HG02938 (cell line): ENCODE measurements around the gene VPS13C.

Experiments
- ATAC-seq: cut with Tn5 transposase; IDR thresholded peaks from one replicate; pipeline ENCODE4 v1.9.1; 2021; ENCODE audit warnings: mild to moderate bottlenecking, moderate library complexity; ENCODE audit not compliant: unreplicated experiment

The VPS13C gene, protein sequence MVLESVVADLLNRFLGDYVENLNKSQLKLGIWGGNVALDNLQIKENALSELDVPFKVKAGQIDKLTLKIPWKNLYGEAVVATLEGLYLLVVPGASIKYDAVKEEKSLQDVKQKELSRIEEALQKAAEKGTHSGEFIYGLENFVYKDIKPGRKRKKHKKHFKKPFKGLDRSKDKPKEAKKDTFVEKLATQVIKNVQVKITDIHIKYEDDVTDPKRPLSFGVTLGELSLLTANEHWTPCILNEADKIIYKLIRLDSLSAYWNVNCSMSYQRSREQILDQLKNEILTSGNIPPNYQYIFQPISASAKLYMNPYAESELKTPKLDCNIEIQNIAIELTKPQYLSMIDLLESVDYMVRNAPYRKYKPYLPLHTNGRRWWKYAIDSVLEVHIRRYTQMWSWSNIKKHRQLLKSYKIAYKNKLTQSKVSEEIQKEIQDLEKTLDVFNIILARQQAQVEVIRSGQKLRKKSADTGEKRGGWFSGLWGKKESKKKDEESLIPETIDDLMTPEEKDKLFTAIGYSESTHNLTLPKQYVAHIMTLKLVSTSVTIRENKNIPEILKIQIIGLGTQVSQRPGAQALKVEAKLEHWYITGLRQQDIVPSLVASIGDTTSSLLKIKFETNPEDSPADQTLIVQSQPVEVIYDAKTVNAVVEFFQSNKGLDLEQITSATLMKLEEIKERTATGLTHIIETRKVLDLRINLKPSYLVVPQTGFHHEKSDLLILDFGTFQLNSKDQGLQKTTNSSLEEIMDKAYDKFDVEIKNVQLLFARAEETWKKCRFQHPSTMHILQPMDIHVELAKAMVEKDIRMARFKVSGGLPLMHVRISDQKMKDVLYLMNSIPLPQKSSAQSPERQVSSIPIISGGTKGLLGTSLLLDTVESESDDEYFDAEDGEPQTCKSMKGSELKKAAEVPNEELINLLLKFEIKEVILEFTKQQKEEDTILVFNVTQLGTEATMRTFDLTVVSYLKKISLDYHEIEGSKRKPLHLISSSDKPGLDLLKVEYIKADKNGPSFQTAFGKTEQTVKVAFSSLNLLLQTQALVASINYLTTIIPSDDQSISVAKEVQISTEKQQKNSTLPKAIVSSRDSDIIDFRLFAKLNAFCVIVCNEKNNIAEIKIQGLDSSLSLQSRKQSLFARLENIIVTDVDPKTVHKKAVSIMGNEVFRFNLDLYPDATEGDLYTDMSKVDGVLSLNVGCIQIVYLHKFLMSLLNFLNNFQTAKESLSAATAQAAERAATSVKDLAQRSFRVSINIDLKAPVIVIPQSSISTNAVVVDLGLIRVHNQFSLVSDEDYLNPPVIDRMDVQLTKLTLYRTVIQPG (N-terminal part only)

GRCh38 chr15:62060113-62060895, at the start of gene VPS13C:
Gene VPS13C, minus strand, starts transcription at chr15:62060447. Its CDS starts 73 bp downstream, at chr15:62060374.
- peak; percentile 79 for ATAC-seq

DNA sequence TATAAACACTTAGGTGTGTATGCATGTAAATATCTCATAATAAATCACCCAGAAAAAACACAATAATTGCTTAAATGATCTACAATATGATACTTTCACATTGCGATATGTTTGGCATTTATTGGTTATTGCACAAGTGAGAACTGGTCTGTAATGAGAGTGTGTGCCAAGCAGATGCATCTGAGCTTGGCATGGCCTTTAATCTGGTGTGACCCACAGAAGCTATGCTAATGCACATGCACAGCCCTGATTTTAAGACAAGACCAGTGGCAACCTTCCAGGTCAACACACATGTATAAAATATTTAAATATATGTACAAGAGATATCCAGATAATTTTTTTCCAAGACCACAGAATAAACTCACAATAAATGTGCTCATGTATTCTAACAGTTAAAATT, 49.2 kb upstream of the VPS13C start:
- ATAC-seq = no peak

DNA sequence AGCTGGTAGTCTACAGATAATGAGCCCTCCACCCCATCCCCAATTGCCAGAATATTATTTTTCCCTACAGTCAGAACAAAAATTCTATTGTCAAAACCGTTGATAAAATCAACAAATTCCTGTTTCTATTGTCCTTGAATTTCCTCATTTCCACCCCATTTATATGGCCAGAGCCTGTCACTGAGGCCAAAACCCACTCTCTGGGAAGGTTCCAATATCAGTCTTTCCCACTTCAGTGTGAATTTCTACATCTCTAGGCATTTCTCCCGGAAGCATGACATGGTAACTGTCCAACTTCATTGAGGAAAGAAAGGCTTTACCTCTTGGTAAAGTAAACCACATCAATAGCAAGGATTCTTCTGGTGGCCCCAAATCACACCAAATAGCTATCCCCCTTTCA, 48.2 kb upstream of the VPS13C start:
- no peak for ATAC-seq

GRCh38 chr15:62107571-62108121, 47.4 kb upstream of the VPS13C start:
- no peak for ATAC-seq

GRCh38 chr15:62106096-62106495, 45.8 kb upstream of the VPS13C start:
- no peak for ATAC-seq

GRCh38 chr15:62105266-62105665, 45.0 kb upstream of the VPS13C start:
- ATAC-seq = no peak

- ATAC-seq = no peak
Measured at GRCh38 chr15:62104846-62105245, 44.6 kb upstream of the VPS13C start.

- ATAC-seq = no peak
Measured at GRCh38 chr15:62104401-62104800, 44.2 kb upstream of the VPS13C start.

DNA sequence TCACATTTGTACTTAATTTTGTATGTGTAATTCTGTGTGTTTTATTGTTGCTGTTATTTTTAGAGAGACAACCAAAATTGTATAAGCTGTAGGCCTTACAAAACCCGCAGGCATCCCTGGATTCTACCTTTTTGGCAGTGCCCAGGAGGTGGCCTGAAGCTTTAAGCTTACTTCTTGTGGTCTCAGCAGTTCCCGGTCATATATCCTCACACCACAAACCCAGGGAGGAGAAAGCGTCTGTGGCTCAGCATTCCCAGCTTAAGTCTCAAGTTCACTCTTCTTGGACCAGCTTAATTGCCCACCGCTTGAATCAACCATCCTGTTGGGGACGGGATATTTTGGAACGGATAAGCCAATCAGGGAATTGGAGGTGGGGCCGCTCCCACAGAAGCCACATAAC, 43.2 kb upstream of the VPS13C start:
- ATAC-seq = no peak

GRCh38 chr15:62099094-62099601, 38.9 kb upstream of the VPS13C start:
- ATAC-seq = no peak

DNA sequence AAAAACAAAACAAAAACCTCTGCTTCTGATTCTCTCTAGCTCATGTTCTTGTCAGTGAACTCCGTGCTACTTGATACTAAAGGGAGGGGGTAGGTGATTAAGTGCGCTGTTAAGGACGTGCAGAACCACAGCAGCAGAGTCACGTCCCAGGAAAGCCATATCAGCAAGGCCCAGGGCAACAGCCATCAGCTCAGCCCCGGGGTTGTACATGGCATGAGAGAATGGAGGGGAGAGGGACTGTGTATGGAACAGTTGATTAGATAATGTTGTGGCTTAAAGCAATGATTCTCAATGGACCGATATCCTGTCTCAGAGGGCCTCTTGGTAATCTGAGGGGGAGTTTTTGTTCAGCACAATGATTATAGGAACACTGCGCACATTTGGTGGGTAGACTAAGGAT, 34.1 kb upstream of the VPS13C start:
- ATAC-seq = no peak

DNA sequence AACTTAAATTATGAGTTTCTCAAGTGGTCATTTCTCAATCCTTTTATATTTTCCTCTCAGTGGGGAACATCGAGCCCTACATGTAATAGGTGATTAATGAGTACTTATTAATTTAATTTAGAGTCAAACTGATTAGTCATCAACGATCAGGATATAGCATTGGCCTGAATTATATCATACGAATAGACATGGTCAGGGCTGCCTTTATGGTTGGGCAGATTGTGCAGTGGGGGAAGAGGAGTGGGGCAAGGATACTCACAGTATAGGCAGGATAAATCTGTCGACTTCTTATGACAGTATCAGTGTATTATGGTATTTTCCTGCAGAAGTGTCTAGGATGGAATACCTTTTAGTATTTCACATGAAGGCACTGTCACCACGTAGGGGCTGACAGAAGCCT, 33.6 kb upstream of the VPS13C start:
- ATAC-seq = no peak

DNA sequence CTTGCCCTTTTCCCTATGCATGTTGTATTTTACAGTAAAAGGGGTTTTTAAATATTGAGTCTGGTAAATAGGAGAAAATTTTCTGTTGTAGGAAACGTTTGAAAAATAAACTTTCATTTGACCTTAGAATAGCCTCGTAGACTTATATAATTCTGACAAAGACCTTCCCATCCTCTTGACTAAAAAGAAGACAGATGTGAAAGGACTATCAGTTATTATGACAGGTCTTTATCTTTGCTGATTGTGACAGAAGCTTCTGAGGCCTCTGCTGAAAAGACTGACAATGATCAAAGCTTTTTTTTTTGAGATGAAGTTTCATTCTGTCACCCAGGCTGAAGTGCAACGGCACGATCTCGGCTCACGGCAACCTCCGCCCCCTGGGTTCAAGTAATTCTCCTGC, 30.7 kb upstream of the VPS13C start:
- no peak for ATAC-seq

GRCh38 chr15:62089616-62090015, 29.4 kb upstream of the VPS13C start:
- ATAC-seq = no peak

GRCh38 chr15:62088353-62088693, 28.1 kb upstream of the VPS13C start:
- ATAC-seq = no peak

- ATAC-seq = no peak
Measured at GRCh38 chr15:62087671-62088352, 27.6 kb upstream of the VPS13C start.

DNA sequence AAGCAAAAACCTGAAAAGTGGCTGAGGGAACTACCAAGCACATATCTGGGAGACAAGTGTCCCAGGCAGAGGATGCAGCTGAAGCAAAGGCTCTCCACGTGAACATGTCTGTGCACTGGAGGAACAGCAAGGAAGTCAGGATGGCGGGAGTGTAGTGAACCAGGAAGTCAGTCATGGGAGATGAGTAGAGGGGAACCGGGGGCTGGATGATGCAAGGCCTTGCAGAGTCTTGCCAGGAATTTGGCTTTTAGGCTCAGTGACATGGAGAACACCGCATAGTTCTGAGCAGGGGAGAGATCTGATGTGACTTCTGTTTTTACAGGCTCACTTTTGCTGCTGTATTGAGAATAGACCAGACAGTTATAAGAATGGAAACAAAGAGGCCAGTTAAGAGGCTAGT, 25.5 kb upstream of the VPS13C start:
- no peak for ATAC-seq

DNA sequence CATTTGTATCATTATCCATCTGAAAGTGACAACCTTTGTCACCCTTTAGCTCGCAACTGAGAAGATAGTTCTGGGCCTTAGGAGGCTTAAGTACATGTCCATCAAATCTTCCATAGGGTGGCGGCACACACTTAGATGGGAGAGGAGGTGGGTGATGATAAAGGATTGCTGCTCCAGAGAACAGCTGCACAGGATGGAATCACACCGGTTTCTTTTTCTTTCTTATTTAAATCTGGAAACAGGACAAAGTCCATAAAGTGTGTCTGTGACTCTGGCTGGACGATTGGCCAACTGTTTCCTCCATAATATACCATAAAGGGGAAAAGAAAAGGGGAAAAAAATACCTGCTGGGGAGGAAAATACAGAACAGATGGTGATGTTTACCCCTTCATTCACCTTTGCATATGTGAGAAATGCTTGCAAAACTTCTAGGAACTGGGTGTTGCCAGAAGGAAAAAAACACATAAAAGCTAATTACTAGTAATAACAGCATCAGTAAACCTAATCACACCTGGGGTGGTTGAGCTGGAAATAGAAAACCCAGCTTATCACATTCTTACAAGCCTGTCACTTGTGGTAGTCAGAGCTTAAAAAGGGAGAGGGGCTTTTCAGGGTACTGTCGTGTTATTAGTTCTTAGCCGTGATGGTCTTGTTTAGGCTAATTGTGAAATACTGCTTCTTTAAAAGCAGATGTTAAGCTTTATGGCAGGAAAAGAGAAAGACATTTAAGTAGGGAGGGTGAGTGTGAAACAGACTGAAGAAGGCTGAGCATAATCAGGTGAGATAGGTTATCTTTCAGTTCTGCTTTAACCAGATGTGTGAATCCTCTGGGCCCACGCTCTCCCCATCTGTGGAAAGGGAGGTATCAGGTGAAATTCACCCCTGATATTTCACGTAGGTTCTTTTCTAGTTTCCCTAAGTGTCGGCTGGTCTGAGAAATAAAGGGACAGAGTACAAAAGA, 23.2 kb upstream of the VPS13C start:
- no peak for ATAC-seq
